Astrocyte of the cerebellum (primary cell): Measurements from ENCODE around the gene DPH1.

ENCODE experiments used
- DNase-seq: peaks from one replicate; pipeline ENCODE4 v3.0.0-alpha.2; 2011; ENCODE audit warnings: low read depth
- H3K4me3 ChIP-seq: 2 replicates; pipeline ENCODE4 v1.5.1; 2011; ENCODE audit warnings: mild to moderate bottlenecking, low read depth, low read length, moderate library complexity
- in situ Hi-C: cut with HindIII; loops from 2 replicates; pipeline ENCODE4 v1.10.0; 2017; ENCODE audit warnings: low sequenced_read_pairs
- TF ChIP-seq, protein P1 (sequence below): IDR thresholded peaks from 2 replicates; pipeline ENCODE4 v1.5.1; 2012; ENCODE audit warnings: low read length, low read depth, moderate library complexity, mild to moderate bottlenecking; ENCODE audit errors: missing control alignments

The DPH1 gene

DNA sequence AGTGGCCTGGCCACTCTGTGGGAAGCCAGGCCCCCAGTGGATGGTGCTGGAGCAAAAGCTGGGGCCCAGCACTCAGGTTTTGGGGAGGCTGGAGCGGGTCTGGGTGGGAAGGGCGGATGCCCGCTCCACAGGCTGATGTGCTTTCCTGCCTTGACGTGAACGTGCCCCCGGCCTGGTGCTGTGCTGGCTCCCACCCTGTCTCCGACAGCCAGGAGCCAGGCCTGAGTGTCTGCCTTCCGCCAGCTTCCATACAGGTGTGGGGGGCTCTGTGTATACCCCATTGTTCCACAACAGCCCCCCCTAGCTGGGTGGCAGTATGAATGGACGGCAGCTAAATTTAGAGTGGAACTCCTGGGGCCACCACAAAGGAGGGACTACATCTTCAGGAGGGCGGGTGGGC is 45.0 kb downstream of the DPH1 start:
- in situ Hi-C loops, result loop anchor here (25.0 kb wide), 1 partner anchor 187 kb away; no protein-coding TSS in a partner anchor
- H3K4me3 ChIP-seq, result no peak overlapping the region
- TF ChIP-seq, protein P1, sequence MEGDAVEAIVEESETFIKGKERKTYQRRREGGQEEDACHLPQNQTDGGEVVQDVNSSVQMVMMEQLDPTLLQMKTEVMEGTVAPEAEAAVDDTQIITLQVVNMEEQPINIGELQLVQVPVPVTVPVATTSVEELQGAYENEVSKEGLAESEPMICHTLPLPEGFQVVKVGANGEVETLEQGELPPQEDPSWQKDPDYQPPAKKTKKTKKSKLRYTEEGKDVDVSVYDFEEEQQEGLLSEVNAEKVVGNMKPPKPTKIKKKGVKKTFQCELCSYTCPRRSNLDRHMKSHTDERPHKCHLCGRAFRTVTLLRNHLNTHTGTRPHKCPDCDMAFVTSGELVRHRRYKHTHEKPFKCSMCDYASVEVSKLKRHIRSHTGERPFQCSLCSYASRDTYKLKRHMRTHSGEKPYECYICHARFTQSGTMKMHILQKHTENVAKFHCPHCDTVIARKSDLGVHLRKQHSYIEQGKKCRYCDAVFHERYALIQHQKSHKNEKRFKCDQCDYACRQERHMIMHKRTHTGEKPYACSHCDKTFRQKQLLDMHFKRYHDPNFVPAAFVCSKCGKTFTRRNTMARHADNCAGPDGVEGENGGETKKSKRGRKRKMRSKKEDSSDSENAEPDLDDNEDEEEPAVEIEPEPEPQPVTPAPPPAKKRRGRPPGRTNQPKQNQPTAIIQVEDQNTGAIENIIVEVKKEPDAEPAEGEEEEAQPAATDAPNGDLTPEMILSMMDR, result no peak
- no peak for DNase-seq

- H3K4me3 ChIP-seq, result no peak overlapping the region
- in situ Hi-C loops, result loop anchor here (25.0 kb wide), 1 partner anchor 187 kb away; no protein-coding TSS in a partner anchor
- TF ChIP-seq, protein P1, result no peak
- DNase-seq, result no peak
Measured at GRCh38 chr17:2075336-2076086, 45.6 kb downstream of the DPH1 start.

- no peak overlapping the region for H3K4me3 ChIP-seq
Measured at GRCh38 chr17:2076087-2076984, 46.4 kb downstream of the DPH1 start.

DNA sequence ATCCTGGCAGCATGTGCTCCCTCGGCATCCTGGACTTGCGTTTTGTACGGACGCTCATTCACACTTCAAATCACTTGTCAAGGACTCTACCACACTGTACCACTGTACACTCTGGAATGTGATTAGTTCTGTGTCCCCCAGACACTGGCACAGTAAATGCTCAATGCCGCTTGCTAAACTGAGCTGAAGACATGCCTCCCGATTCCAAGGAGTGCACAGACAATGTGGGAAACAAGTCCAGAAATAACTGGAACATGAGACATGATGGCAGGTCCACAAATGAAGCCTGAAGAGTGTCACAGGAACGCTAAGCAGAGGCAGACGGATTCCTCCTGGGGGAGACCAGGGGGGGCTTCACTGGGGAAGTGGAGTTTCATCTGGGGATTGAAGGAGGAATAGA is 47.1 kb downstream of the DPH1 start:
- TF ChIP-seq, protein P1, result no peak
- no peak overlapping the region for H3K4me3 ChIP-seq
- no peak for DNase-seq
- in situ Hi-C loops, result loop anchor here (25.0 kb wide), 1 partner anchor 185 kb away; no protein-coding TSS in a partner anchor

More at GRCh38 chr17:2076087-2076984, 46.4 kb downstream of the DPH1 start:
- DNase-seq, result no peak
- in situ Hi-C loops, result loop anchor here (25.0 kb wide), 1 partner anchor 186 kb away; no protein-coding TSS in a partner anchor
- TF ChIP-seq, protein P1, result no peak

DNA sequence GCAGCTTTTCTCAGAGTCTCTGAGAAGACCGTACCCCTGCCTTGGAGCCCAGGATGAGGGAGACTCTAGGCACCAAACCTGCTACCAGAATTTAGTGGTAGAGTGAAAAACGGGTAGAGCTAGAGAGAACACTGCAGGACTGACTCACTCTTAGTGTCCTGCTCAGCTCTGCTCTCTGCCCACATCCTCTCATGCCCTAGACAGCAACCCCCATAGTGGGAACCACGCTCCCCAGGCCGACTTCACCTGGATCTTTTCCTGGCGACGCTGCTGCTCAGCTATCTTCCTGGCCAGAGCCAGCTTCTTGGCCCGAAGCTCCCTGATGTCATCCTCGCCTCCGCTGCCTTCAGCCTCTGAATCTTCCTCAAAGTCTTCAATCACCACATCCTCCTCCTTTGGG is 51.6 kb downstream of the DPH1 start:
- no peak for DNase-seq
- TF ChIP-seq, protein P1, result no peak
- H3K4me3 ChIP-seq, result no peak overlapping the region
- in situ Hi-C loops, result loop anchor here (25.0 kb wide), 1 partner anchor 181 kb away; no protein-coding TSS in a partner anchor
